Large intestine (tissue), 3 donors: ENCODE results near the gene LOC128125822. TPM values are rescaled to one million over a fixed set of nuclear protein-coding genes. Genes with fewer than 3 reads are reported as not detected.

ENCODE experiments used
- DNase-seq, 2 donors: peaks; one replicate each; pipeline versions ENCODE4 v3.0.0 to v3.0.0-alpha.2; 2013
- H3K27ac ChIP-seq: one replicate; pipeline ENCODE4 v1.5.1; 2013; ENCODE audit warnings: low read length
- H3K27me3 ChIP-seq: 2 replicates; pipeline ENCODE4 v1.6.1; 2013; ENCODE audit warnings: low read length; ENCODE audit not compliant: control insufficient read depth, insufficient read depth
- H3K36me3 ChIP-seq: 2 replicates; pipeline ENCODE4 v1.6.1; 2013; ENCODE audit warnings: low read length; ENCODE audit not compliant: control insufficient read depth, insufficient read depth
- H3K4me1 ChIP-seq: one replicate; pipeline ENCODE4 v1.6.1; 2013; ENCODE audit warnings: low read length; ENCODE audit not compliant: control insufficient read depth, insufficient read depth
- H3K4me3 ChIP-seq: one replicate; pipeline ENCODE4 v1.5.1; 2013; ENCODE audit warnings: low read length
- H3K9me3 ChIP-seq: one replicate; pipeline ENCODE4 v1.6.1; 2013; ENCODE audit warnings: mild to moderate bottlenecking, low read depth, low read length, moderate library complexity; ENCODE audit not compliant: control insufficient read depth
- WGBS: methylation state at CpG from one replicate; pipeline ENCODE4 v1.1.5; 2013; ENCODE audit warnings: low lambda C conversion rate; ENCODE audit not compliant: insufficient coverage; 5-methylcytosine and 5-hydroxymethylcytosine counted together
- polyA plus RNA-seq: library from polyadenylated mRNA; unstranded; fragments of 120-200 nt; gene quantifications from one replicate; pipeline ENCODE4 v1.2.1, GENCODE V29; 2013

LOC128125822 gene

GRCh38 chr6:63599243-63599642, 27.0 kb downstream of the LOC128125822 start:
- no peaks in the 10 kb centered on the region for H3K27me3 ChIP-seq
- no peaks in the 10 kb centered on the region for H3K9me3 ChIP-seq
- no peaks in the 10 kb centered on the region for H3K4me1 ChIP-seq
- DNase-seq = no peak
- H3K36me3 ChIP-seq = no peaks in the 10 kb centered on the region
- no peak overlapping the region for H3K4me3 ChIP-seq
- no peak overlapping the region for H3K27ac ChIP-seq
- 96% methylated on average over 3 of the region's 7 CpGs for WGBS

- Histone ChIP-seq H3K4me1 (no peaks in the 10 kb centered on the region), H3K27me3 (no peaks in the 10 kb centered on the region), H3K27ac (no peak overlapping the region), H3K36me3 (no peaks in the 10 kb centered on the region), H3K4me3 (no peak overlapping the region), H3K9me3 (no peaks in the 10 kb centered on the region)
- no CpG with 5 or more reads among the region's 6 CpGs for WGBS
- DNase-seq = no peak
Observed at GRCh38 chr6:63600136-63600535, 27.9 kb downstream of the LOC128125822 start.

- H3K27ac ChIP-seq = no peak overlapping the region
- H3K27me3 ChIP-seq = no peaks in the 10 kb centered on the region
- no peaks in the 10 kb centered on the region for H3K36me3 ChIP-seq
- DNase-seq = no peak
- WGBS = no CpG with 5 or more reads among the region's 1 CpG
- H3K9me3 ChIP-seq = peaks cover 2% of the 10 kb centered on the region
- no peaks in the 10 kb centered on the region for H3K4me1 ChIP-seq
- H3K4me3 ChIP-seq = no peak overlapping the region
Observed at GRCh38 chr6:63609231-63609630, 37.0 kb downstream of the LOC128125822 start.

- no peak for DNase-seq
- Histone ChIP-seq H3K27ac (no peak overlapping the region), H3K9me3 (peaks cover 2% of the 10 kb centered on the region), H3K4me1 (no peaks in the 10 kb centered on the region), H3K27me3 (no peaks in the 10 kb centered on the region), H3K36me3 (no peaks in the 10 kb centered on the region), H3K4me3 (no peak overlapping the region)
- 100% methylated on average over 1 of the region's 1 CpG for WGBS
Observed at GRCh38 chr6:63610944-63611343, 38.7 kb downstream of the LOC128125822 start.

GRCh38 chr6:63611560-63611959, 39.3 kb downstream of the LOC128125822 start:
- H3K27ac ChIP-seq = no peak overlapping the region

GRCh38 chr6:63615590-63615989, 43.3 kb downstream of the LOC128125822 start:
- no peaks in the 10 kb centered on the region for H3K36me3 ChIP-seq
- WGBS = 86% methylated on average over 1 of the region's 1 CpG
- H3K27ac ChIP-seq = no peak overlapping the region
- H3K9me3 ChIP-seq = peaks cover 2% of the 10 kb centered on the region
- DNase-seq = no peak
- H3K4me1 ChIP-seq = no peaks in the 10 kb centered on the region
- no peak overlapping the region for H3K4me3 ChIP-seq
- no peaks in the 10 kb centered on the region for H3K27me3 ChIP-seq

More at GRCh38 chr6:63611560-63611959, 39.3 kb downstream of the LOC128125822 start:
- Histone ChIP-seq H3K4me3 (no peak overlapping the region), H3K4me1 (no peaks in the 10 kb centered on the region), H3K36me3 (no peaks in the 10 kb centered on the region), H3K9me3 (peaks cover 2% of the 10 kb centered on the region), H3K27me3 (no peaks in the 10 kb centered on the region)
- no peak for DNase-seq
- WGBS = 100% methylated on average over 1 of the region's 1 CpG

Other genes with a start within 250 kb of the LOC128125822 start
- gene PTP4A1, start within 50 bp of the LOC128125822 start, polyA plus RNA-seq = 87.9 TPM
- gene PHF3, start 63.3 kb downstream of the LOC128125822 start, polyA plus RNA-seq = 54.8 TPM